Sigmoid colon (tissue), 7 donors: ENCODE measurements around the gene FMNL3. TPM values are rescaled to one million over a fixed set of nuclear protein-coding genes. Genes with fewer than 3 reads are reported as not detected.

Experiments
- DNase-seq: peaks from one replicate; pipeline ENCODE4 v3.0.0-alpha.2; 2019
- H3K27ac ChIP-seq, 4 donors: fragments of 200-600 bp; sonication (generic); one replicate each; pipeline ENCODE4 v1.5.1; 2016 to 2019; ENCODE audit warnings: mild to moderate bottlenecking in 1 of 4
- H3K27me3 ChIP-seq, 3 donors: fragments of 200-600 bp; sonication (generic); one replicate each; pipeline ENCODE4 v1.5.1; 2019; ENCODE audit warnings: mild to moderate bottlenecking in 1 of 3
- H3K36me3 ChIP-seq, 4 donors: fragments of 200-600 bp; sonication (generic); one replicate each; pipeline ENCODE4 v1.5.1; 2016 to 2019
- H3K4me1 ChIP-seq, 4 donors: fragments of 200-600 bp; sonication (generic); one replicate each; pipeline ENCODE4 v1.5.1; 2017 to 2019
- H3K4me3 ChIP-seq, 4 donors: fragments of 200-600 bp; sonication (generic); one replicate each; pipeline ENCODE4 v1.5.1; 2017 to 2019; ENCODE audit warnings: mild to moderate bottlenecking in 2 of 4, moderate library complexity in 1 of 4
- H3K9me3 ChIP-seq, 4 donors: fragments of 200-600 bp in 3 of 4; sonication (generic) in 3 of 4; one replicate each; pipeline versions ENCODE4 v1.5.1 to v1.6.1; 2013 to 2019
- CTCF ChIP-seq, 4 experiments: fragments of 450-650 bp in 3 of 4; fragments of 200-600 bp in 1 of 4; IDR thresholded peaks; one replicate each; pipeline ENCODE4 v1.5.1; 2016 to 2019; ENCODE audit warnings: antibody characterized with exemption in 4 of 4, mild to moderate bottlenecking in 3 of 4, moderate library complexity in 2 of 4
- EP300 ChIP-seq, 4 donors: sonication (generic); formaldehyde crosslinking; IDR thresholded peaks; one replicate each; pipeline ENCODE4 v1.6.1; 2017; ENCODE audit warnings: antibody characterized with exemption in 4 of 4
- POLR2A ChIP-seq, 2 donors: fragments of 450-650 bp; IDR thresholded peaks; one replicate each; pipeline ENCODE4 v1.6.1; 2016; ENCODE audit warnings: antibody characterized with exemption in 2 of 2, mild to moderate bottlenecking in 2 of 2, moderate library complexity in 2 of 2
- POLR2AphosphoS5 ChIP-seq, 4 donors: sonication (generic); formaldehyde crosslinking; IDR thresholded peaks; one replicate each; pipeline ENCODE4 v1.6.1; 2017; ENCODE audit warnings: antibody characterized with exemption in 4 of 4
- WGBS, 2 donors: extraction: QIAGEN DNeasy Blood & Tissue Kit; methylation state at CpG; one replicate each; pipeline ENCODE4 v1.1.7; 2013; 5-methylcytosine and 5-hydroxymethylcytosine counted together
- intact Hi-C: fragments of 100-400 bp; cut with DNase I; formaldehyde crosslinking; loops from one replicate; pipeline ENCODE4 v1.15.1; 2023
- polyA plus RNA-seq, 3 donors: library from polyadenylated mRNA; stranded (reverse); fragments of 200-250 nt; gene quantifications; one replicate each; pipeline ENCODE4 v1.2.3, GENCODE V29; 2013
- total RNA-seq, 4 donors: library from RNA; depleted of rRNA; stranded (reverse); fragments of >200 nt; gene quantifications; one replicate each; pipeline ENCODE4 v1.1.0, GENCODE V29; 2016
- donor health status: healthy with polysubstance abuse.
- donor health status: Bipolar disorder and iron deficiency.
- donor health status: healthy.

FMNL3 gene
- total and polyA plus RNA-seq, 7 donors = 1.8 to 12.2 (median 9.8) TPM

GRCh38 chr12:49627752-49628360 is 79.3 kb downstream of the FMNL3 start:
- H3K27me3 ChIP-seq = no peaks in the 10 kb centered on the region
- DNase-seq = no peak
- WGBS, 2 donors = 87 to 90% methylated on average over 3 of the region's 3 CpGs
- peaks cover 0 to 11% (median 3%) of the 10 kb centered on the region in 4 donors for H3K36me3 ChIP-seq
- H3K27ac ChIP-seq = no peak overlapping the region
- TF ChIP-seq POLR2A (IDR thresholded peaks at IDR 0.05) (no peak), POLR2AphosphoS5 (IDR thresholded peaks at IDR 0.05) (no peak), CTCF (IDR thresholded peaks at IDR 0.05) (no peak), EP300 (IDR thresholded peaks at IDR 0.05) (no peak)
- intact Hi-C loops = no loop called here
- H3K4me1 ChIP-seq = peaks cover 0 to 27% (median 23%) of the 10 kb centered on the region in 4 donors
- no peaks in the 10 kb centered on the region for H3K9me3 ChIP-seq
- H3K4me3 ChIP-seq = no peak overlapping the region

GRCh38 chr12:49626836-49627235 is 80.4 kb downstream of the FMNL3 start:
- Histone ChIP-seq H3K27me3 (no peaks in the 10 kb centered on the region), H3K4me3 (no peak overlapping the region), H3K4me1 (peaks cover 0 to 37% (median 32%) of the 10 kb centered on the region in 4 donors), H3K27ac (no peak overlapping the region), H3K9me3 (no peaks in the 10 kb centered on the region), H3K36me3 (peaks cover 0 to 4% (median 2%) of the 10 kb centered on the region in 4 donors)
- no peak for TF ChIP-seq POLR2A (IDR thresholded peaks at IDR 0.05)
- TF ChIP-seq CTCF (IDR thresholded peaks at IDR 0.05) = no peak
- no peak for TF ChIP-seq EP300 (IDR thresholded peaks at IDR 0.05)
- TF ChIP-seq POLR2AphosphoS5 (IDR thresholded peaks at IDR 0.05) = no peak
- intact Hi-C loops = no loop called here
- 93 to 100% methylated on average over 1 of the region's 1 CpG for WGBS, 2 donors
- DNase-seq = no peak

GRCh38 chr12:49626169-49626835 is 80.9 kb downstream of the FMNL3 start:
- Histone ChIP-seq H3K4me1 (peaks cover 0 to 42% (median 37%) of the 10 kb centered on the region in 4 donors), H3K36me3 (no peaks in the 10 kb centered on the region), H3K4me3 (no peak overlapping the region), H3K9me3 (no peaks in the 10 kb centered on the region), H3K27ac (peak overlapping the region in 3 of 4 donors; percentile 46 to 91 (median 90)), H3K27me3 (no peaks in the 10 kb centered on the region)
- 83% methylated on average over 6 of the region's 6 CpGs for WGBS, 2 donors
- TF ChIP-seq POLR2AphosphoS5 (IDR thresholded peaks at IDR 0.05) (no peak), POLR2A (IDR thresholded peaks at IDR 0.05) (no peak), CTCF (IDR thresholded peaks at IDR 0.05) (no peak), EP300 (IDR thresholded peaks at IDR 0.05) (no peak)
- no peak for DNase-seq
- intact Hi-C loops = no loop called here

- Histone ChIP-seq H3K36me3 (no peaks in the 10 kb centered on the region), H3K4me1 (peaks cover 0 to 42% (median 38%) of the 10 kb centered on the region in 4 donors), H3K4me3 (no peak overlapping the region), H3K27ac (peak overlapping the region; percentile 89 to 91 (median 90)), H3K27me3 (no peaks in the 10 kb centered on the region), H3K9me3 (no peaks in the 10 kb centered on the region)
- DNase-seq = no peak
- intact Hi-C loops = loop anchor here (5.0 kb wide), 2 partner anchors 43 to 58 kb away; partner anchors contain the start of gene MCRS1
- WGBS, 2 donors = 41 to 60% methylated on average over 4 of the region's 4 CpGs
- TF ChIP-seq CTCF (IDR thresholded peaks at IDR 0.05) (no peak), EP300 (IDR thresholded peaks at IDR 0.05) (no peak), POLR2AphosphoS5 (IDR thresholded peaks at IDR 0.05) (no peak), POLR2A (IDR thresholded peaks at IDR 0.05) (no peak)
These were observed 82.2 kb downstream of the FMNL3 start for GRCh38 chr12:49624921-49625577.
